ENCODE data around the gene PTPRR.

DNA sequence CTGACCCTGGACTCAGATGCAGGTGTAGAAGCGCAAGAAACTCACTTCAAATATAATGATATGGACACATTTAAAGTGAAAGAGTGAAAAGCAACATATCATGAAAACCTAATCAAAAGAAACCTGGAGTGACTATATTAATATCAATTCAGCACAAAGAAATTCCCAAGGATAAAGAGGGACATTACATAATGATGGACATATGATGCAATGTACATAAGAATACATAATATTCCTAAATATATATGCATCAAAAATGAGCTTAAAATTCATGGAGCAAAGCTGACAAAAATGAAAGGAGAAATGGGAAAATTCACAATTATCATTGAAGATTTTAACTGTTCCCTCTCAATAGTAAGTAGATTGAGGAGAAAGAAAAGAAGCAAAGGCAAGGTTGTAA, 24.6 kb downstream of the PTPRR start:
- TF ChIP-seq, protein P1, sequence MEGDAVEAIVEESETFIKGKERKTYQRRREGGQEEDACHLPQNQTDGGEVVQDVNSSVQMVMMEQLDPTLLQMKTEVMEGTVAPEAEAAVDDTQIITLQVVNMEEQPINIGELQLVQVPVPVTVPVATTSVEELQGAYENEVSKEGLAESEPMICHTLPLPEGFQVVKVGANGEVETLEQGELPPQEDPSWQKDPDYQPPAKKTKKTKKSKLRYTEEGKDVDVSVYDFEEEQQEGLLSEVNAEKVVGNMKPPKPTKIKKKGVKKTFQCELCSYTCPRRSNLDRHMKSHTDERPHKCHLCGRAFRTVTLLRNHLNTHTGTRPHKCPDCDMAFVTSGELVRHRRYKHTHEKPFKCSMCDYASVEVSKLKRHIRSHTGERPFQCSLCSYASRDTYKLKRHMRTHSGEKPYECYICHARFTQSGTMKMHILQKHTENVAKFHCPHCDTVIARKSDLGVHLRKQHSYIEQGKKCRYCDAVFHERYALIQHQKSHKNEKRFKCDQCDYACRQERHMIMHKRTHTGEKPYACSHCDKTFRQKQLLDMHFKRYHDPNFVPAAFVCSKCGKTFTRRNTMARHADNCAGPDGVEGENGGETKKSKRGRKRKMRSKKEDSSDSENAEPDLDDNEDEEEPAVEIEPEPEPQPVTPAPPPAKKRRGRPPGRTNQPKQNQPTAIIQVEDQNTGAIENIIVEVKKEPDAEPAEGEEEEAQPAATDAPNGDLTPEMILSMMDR (IDR thresholded peaks at IDR 0.05), result no peak
- TF ChIP-seq POLR2A (IDR thresholded peaks at IDR 0.05), result no peak

Data from esophagus squamous epithelium (tissue), 4 donors.